IMR-90 (cell line): Measurements from ENCODE around the gene SESN3. TPM values are rescaled to one million over a fixed set of nuclear protein-coding genes. Genes with fewer than 3 reads are reported as not detected.

ENCODE experiments used
- ATAC-seq: fragments of 200-7000 bp; cut with Tn5 transposase; 2 replicates; pipeline ENCODE4 v1.9.1; 2020; ENCODE audit warnings: low read depth, mild to moderate bottlenecking, moderate library complexity
- BruUV-seq: library from RNA; stranded (reverse); fragments of 400-500 nt; replicated peaks from 2 replicates; lab custom pipeline; 2021; lab: Mats Ljungman, UMichigan
- CTCF ChIA-PET: fragments of 300-600 bp; formaldehyde crosslinking; extraction: SDS; loops from one replicate; lab custom pipeline; 2021; ENCODE audit warnings: antibody characterized with exemption; lab: Yijun Ruan, JAX
- POLR2A ChIA-PET: fragments of 300-600 bp; sonication (Branson Sonifier 250); formaldehyde crosslinking; loops from one replicate; lab custom pipeline; 2022; ENCODE audit warnings: antibody characterized with exemption; ENCODE audit not compliant: unreplicated experiment; lab: Charles Lee
- DNase-seq: peaks from one replicate; pipeline ENCODE4 v3.0.0; 2013
- H2AFZ ChIP-seq: replicated peaks from 2 replicates; pipeline ENCODE3; 2013; ENCODE audit warnings: low read length, mild to moderate bottlenecking; ENCODE audit not compliant: poor library complexity
- H2AK5ac ChIP-seq: 2 replicates; pipeline ENCODE4 v1.6.1; 2013; ENCODE audit warnings: low read depth, low read length, inconsistent platforms
- H2AK9ac ChIP-seq: replicated peaks from 2 replicates; pipeline ENCODE3; 2013; ENCODE audit warnings: mild to moderate bottlenecking, low read depth, low read length, moderate library complexity; ENCODE audit not compliant: poor library complexity
- H2BK120ac ChIP-seq: 2 replicates; pipeline ENCODE4 v1.6.1; 2013; ENCODE audit warnings: low read depth, low read length, inconsistent platforms
- H2BK15ac ChIP-seq: 3 replicates; pipeline ENCODE4 v1.6.1; 2013; ENCODE audit warnings: low read depth, low read length, inconsistent platforms
- H2BK20ac ChIP-seq: 2 replicates; pipeline ENCODE4 v1.6.1; 2013; ENCODE audit warnings: low read depth, mild to moderate bottlenecking, inconsistent platforms, low read length, moderate library complexity
- H2BK5ac ChIP-seq: 2 replicates; pipeline ENCODE4 v1.6.1; 2013; ENCODE audit warnings: mild to moderate bottlenecking, low read depth, low read length, inconsistent platforms; ENCODE audit not compliant: poor library complexity, severe bottlenecking
- H3K14ac ChIP-seq: replicated peaks from 2 replicates; pipeline ENCODE4 v1.6.1; 2013; ENCODE audit warnings: low read depth, low read length, inconsistent platforms
- H3K18ac ChIP-seq: 2 replicates; pipeline ENCODE4 v1.6.1; 2013; ENCODE audit warnings: low read depth, low read length, control low read depth
- H3K23ac ChIP-seq: 2 replicates; pipeline ENCODE4 v1.6.1; 2013; ENCODE audit warnings: low read depth, low read length, inconsistent platforms
- H3K27ac ChIP-seq: 2 replicates; pipeline ENCODE4 v1.5.1; 2013; ENCODE audit warnings: mild to moderate bottlenecking, control low read depth, low read length; ENCODE audit not compliant: insufficient read depth
- H3K27me3 ChIP-seq: 2 replicates; pipeline ENCODE4 v1.6.1; 2013; ENCODE audit warnings: low read length; ENCODE audit not compliant: control insufficient read depth, insufficient read depth
- H3K36me3 ChIP-seq: 2 replicates; pipeline ENCODE4 v1.6.1; 2013; ENCODE audit warnings: low read length, mixed read lengths; ENCODE audit not compliant: control insufficient read depth, insufficient read depth
- H3K4ac ChIP-seq: 2 replicates; pipeline ENCODE4 v1.6.1; 2013; ENCODE audit warnings: low read depth, low read length, inconsistent platforms
- H3K4me1 ChIP-seq: 2 replicates; pipeline ENCODE4 v1.6.1; 2013; ENCODE audit warnings: low read length, mixed read lengths; ENCODE audit not compliant: control insufficient read depth, insufficient read depth
- H3K4me2 ChIP-seq: 2 replicates; pipeline ENCODE4 v1.6.1; 2013; ENCODE audit warnings: low read depth, mild to moderate bottlenecking, control low read depth, low read length, moderate library complexity
- H3K4me3 ChIP-seq: 2 replicates; pipeline ENCODE4 v1.5.1; 2013; ENCODE audit warnings: low read depth, mild to moderate bottlenecking, control low read depth, low read length, moderate library complexity; ENCODE audit not compliant: insufficient read depth
- H3K56ac ChIP-seq: 2 replicates; pipeline ENCODE4 v1.6.1; 2013; ENCODE audit warnings: low read length, inconsistent platforms; ENCODE audit not compliant: insufficient read depth; ENCODE audit errors: extremely low read depth
- H3K79me1 ChIP-seq, 2 experiments: 2 replicates each; pipeline ENCODE4 v1.6.1; 2013; ENCODE audit warnings: low read length in 2 of 2, inconsistent platforms in 1 of 2, low read depth in 1 of 2
- H3K9ac ChIP-seq: 2 replicates; pipeline ENCODE4 v1.6.1; 2013; ENCODE audit warnings: low read depth, low read length, control low read depth
- H3K9me1 ChIP-seq: 2 replicates; pipeline ENCODE4 v1.6.1; 2013; ENCODE audit warnings: low read length, inconsistent platforms; ENCODE audit not compliant: insufficient read depth
- H3K9me3 ChIP-seq: 2 replicates; pipeline ENCODE4 v1.6.1; 2013; ENCODE audit warnings: low read length; ENCODE audit not compliant: control insufficient read depth, insufficient read depth
- H4K20me1 ChIP-seq: 2 replicates; pipeline ENCODE4 v1.6.1; 2013; ENCODE audit warnings: low read length, inconsistent platforms; ENCODE audit not compliant: insufficient read depth
- H4K5ac ChIP-seq: 2 replicates; pipeline ENCODE4 v1.6.1; 2013; ENCODE audit warnings: mild to moderate bottlenecking, low read depth, low read length, control low read depth
- H4K8ac ChIP-seq, 2 experiments: 2 replicates each; pipeline ENCODE4 v1.6.1; 2013; ENCODE audit warnings: low read depth in 2 of 2, low read length in 2 of 2, control low read depth in 1 of 2, inconsistent platforms in 1 of 2
- H4K91ac ChIP-seq: 2 replicates; pipeline ENCODE4 v1.6.1; 2013; ENCODE audit warnings: low read depth, low read length, inconsistent platforms; ENCODE audit not compliant: insufficient read depth
- CEBPB ChIP-seq: IDR thresholded peaks from 2 replicates; pipeline ENCODE4 v1.6.1; 2012; ENCODE audit warnings: low read depth, low read length, improper control_type of control experiment
- ELK1 ChIP-seq: fragments of 150-350 bp; IDR thresholded peaks from 2 replicates; pipeline ENCODE4 v1.6.1; 2016; ENCODE audit warnings: low read depth, mild to moderate bottlenecking, low read length, moderate library complexity, borderline replicate concordance
- FOS ChIP-seq: fragments of 150-350 bp; IDR thresholded peaks from 2 replicates; pipeline ENCODE4 v1.6.1; 2016; ENCODE audit warnings: low read depth, low read length
- MAZ ChIP-seq: IDR thresholded peaks from 2 replicates; pipeline ENCODE4 v1.6.1; 2012; ENCODE audit warnings: low read depth, mild to moderate bottlenecking, low read length, improper control_type of control experiment, moderate library complexity, borderline replicate concordance
- NFE2L2 ChIP-seq: fragments of 150-350 bp; IDR thresholded peaks from 2 replicates; pipeline ENCODE4 v1.6.1; 2016; ENCODE audit warnings: low read depth, mild to moderate bottlenecking, low read length
- SMC3 ChIP-seq: fragments of 150-350 bp; IDR thresholded peaks from 2 replicates; pipeline ENCODE4 v1.6.1; 2016; ENCODE audit warnings: low read depth, mild to moderate bottlenecking, antibody characterized with exemption, low read length, moderate library complexity
- WGBS, 2 experiments: methylation state at CpG; one replicate each; pipeline versions ENCODE4 v1.1.5 to v1.1.7; 2013; ENCODE audit warnings: missing lambda C conversion rate in 2 of 2; ENCODE audit not compliant: insufficient read length in 1 of 2; ENCODE audit errors: extremely low coverage in 2 of 2; 5-methylcytosine and 5-hydroxymethylcytosine counted together
- dilution Hi-C: fragments of 300-500 bp; cut with HindIII; formaldehyde crosslinking; loops from one replicate; pipeline ENCODE4 v1.14.3; 2018; ENCODE audit warnings: low sequenced_read_pairs; ENCODE audit not compliant: unreplicated experiment
- in situ Hi-C: fragments of 300-500 bp; cut with MboI; formaldehyde crosslinking; loops from 3 replicates; pipeline ENCODE4 v1.14.3; 2019; ENCODE audit warnings: low sequenced_read_pairs, inconsistent platforms, mixed read lengths
- intact Hi-C: fragments of 100-400 bp; cut with micrococcal nuclease; formaldehyde crosslinking; loops from 2 replicates; pipeline ENCODE4 v1.10.0; 2022
- polyA plus RNA-seq, 3 experiments: library from polyadenylated mRNA; depleted of rRNA; stranded (reverse); fragments of >200 nt; gene quantifications; 2 replicates each; pipeline ENCODE4 v1.2.3, GENCODE V29; 2012; ENCODE audit warnings: low replicate concordance in 1 of 3
- total RNA-seq: library from RNA; depleted of rRNA; stranded (reverse); fragments of >200 nt; gene quantifications from 2 replicates; pipeline ENCODE4 v1.2.3, GENCODE V29; 2012; rRNA removed
- TF ChIP-seq, protein P1 (sequence below): fragments of 150-350 bp; IDR thresholded peaks from 2 replicates; pipeline ENCODE4 v1.6.1; 2017; ENCODE audit warnings: mild to moderate bottlenecking, antibody characterized with exemption, low read length, low read depth

SESN3 gene
- total and polyA plus RNA-seq, 2 of the 4 experiments (the other 2 are of a cell fraction), result 2.0 to 7.7 TPM

DNA sequence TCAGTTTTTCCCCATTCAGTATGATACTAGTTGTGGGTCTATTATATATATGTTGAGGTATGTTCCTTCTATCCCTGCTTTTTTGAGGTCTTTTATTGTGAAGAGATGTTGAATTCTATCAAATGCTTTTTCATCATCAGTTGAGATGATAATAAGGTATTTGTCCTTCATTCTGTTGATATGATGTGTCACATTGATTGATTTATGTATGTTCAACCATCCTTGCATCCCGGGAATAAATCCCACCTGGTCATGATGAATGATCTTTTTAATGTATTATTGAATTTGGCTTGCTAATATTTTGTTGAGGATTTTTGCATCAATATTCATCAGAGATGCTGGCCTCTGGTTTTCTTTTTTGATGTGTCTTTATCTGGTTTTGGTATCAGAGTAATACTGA, 115.4 kb downstream of the SESN3 start:
- POLR2A ChIA-PET, result no interaction called here
- no TSS peak for BruUV-seq

More for the DNA sequence above, 115.4 kb downstream of the SESN3 start:
- no peak overlapping the region for H4K8ac ChIP-seq
- H2AFZ ChIP-seq, result no peak overlapping the region
- H3K14ac ChIP-seq, result no peak overlapping the region
- dilution Hi-C loops, result no loop called here
- H4K20me1 ChIP-seq, result no peaks in the 10 kb centered on the region
- CTCF ChIA-PET, result no interaction called here
- no peak overlapping the region for H3K27ac ChIP-seq
- H3K18ac ChIP-seq, result no peak overlapping the region
- no peak overlapping the region for H3K23ac ChIP-seq
- no peak overlapping the region for H2AK5ac ChIP-seq
- no peak overlapping the region for H2AK9ac ChIP-seq
- H4K5ac ChIP-seq, result no peak overlapping the region
- H2BK15ac ChIP-seq, result no peak overlapping the region
- H3K36me3 ChIP-seq, result no peaks in the 10 kb centered on the region
- H3K4me2 ChIP-seq, result no peak overlapping the region
- H3K27me3 ChIP-seq, result no peaks in the 10 kb centered on the region
- in situ Hi-C loops, result no loop called here
- no peak overlapping the region for H4K91ac ChIP-seq
- no peak overlapping the region for H3K9ac ChIP-seq
- H3K4me3 ChIP-seq, result no peak overlapping the region
- H2BK5ac ChIP-seq, result no peak overlapping the region
- no peaks in the 10 kb centered on the region for H3K9me3 ChIP-seq
- WGBS, 2 experiments, result no CpG with 5 or more reads among the region's 1 CpG
- no peak overlapping the region for H2BK20ac ChIP-seq
- DNase-seq, result no peak
- no peak overlapping the region for H3K4ac ChIP-seq
- H3K56ac ChIP-seq, result no peak overlapping the region
- intact Hi-C loops, result no loop called here
- TF ChIP-seq ELK1, result no peak
- TF ChIP-seq CEBPB, result no peak
- no peak for TF ChIP-seq NFE2L2
- TF ChIP-seq, protein P1, sequence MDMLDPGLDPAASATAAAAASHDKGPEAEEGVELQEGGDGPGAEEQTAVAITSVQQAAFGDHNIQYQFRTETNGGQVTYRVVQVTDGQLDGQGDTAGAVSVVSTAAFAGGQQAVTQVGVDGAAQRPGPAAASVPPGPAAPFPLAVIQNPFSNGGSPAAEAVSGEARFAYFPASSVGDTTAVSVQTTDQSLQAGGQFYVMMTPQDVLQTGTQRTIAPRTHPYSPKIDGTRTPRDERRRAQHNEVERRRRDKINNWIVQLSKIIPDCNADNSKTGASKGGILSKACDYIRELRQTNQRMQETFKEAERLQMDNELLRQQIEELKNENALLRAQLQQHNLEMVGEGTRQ, result no peak
- TF ChIP-seq FOS, result no peak
- no peak for TF ChIP-seq MAZ
- TF ChIP-seq SMC3, result no peak
- H3K4me1 ChIP-seq, result 0 out of 2 replicates have a peak, but pooled peaks cover 2% of the 10 kb centered on the region
- no peak overlapping the region for H2BK120ac ChIP-seq
- ATAC-seq, result no peak
- H3K9me1 ChIP-seq, result no peaks in the 10 kb centered on the region
- H3K79me1 ChIP-seq, result no peaks in the 10 kb centered on the region

Other genes with a start within 250 kb of the SESN3 start
- gene KDM4E, start 205.9 kb downstream of the SESN3 start, total RNA-seq, result not detected in 2 replicates
- gene KDM4E, start 205.9 kb downstream of the SESN3 start, polyA plus RNA-seq (2012; rRNA removed), result not detected in 2 replicates
- gene KDM4F, start 181.8 kb downstream of the SESN3 start, total RNA-seq, result not detected in 2 replicates
- not detected in 2 replicates for gene KDM4F, start 181.8 kb downstream of the SESN3 start, polyA plus RNA-seq (2012; rRNA removed)
- gene SRSF8, start 164.3 kb downstream of the SESN3 start, total RNA-seq, result 3.4 and 4.4 TPM in 2 replicates
- gene SRSF8, start 164.3 kb downstream of the SESN3 start, polyA plus RNA-seq (2012; rRNA removed), result 11.3 and 14.3 TPM in 2 replicates
- gene ENDOD1, start 141.4 kb downstream of the SESN3 start, total RNA-seq, result 17.6 and 20.6 TPM in 2 replicates
- gene ENDOD1, start 141.4 kb downstream of the SESN3 start, polyA plus RNA-seq (2012; rRNA removed), result 6.5 and 7.0 TPM in 2 replicates